HL-60 (cell line): Measurements from ENCODE around the gene MUC3A.
"Not testable (repeated sequence)": the region's sequence is repeated elsewhere in the genome, so short reads cannot be mapped to it uniquely, and the experiment has no call there.

ENCODE experiments used
- DNase-seq, 2 experiments: peaks; one replicate each; pipeline ENCODE4 v3.0.0-alpha.2; 2010 to 2020; ENCODE audit warnings: low read depth in 1 of 2, low spot score in 1 of 2
- H3K27ac ChIP-seq: fragments of 250-450 bp; sonication (Bioruptor Pico); replicated peaks from 2 replicates; pipeline ENCODE4 v1.5.1; 2020; ENCODE audit warnings: mild to moderate bottlenecking, moderate library complexity
- H3K27me3 ChIP-seq: fragments of 250-450 bp; sonication (Bioruptor Pico); 2 replicates; pipeline ENCODE4 v1.5.1; 2021; ENCODE audit warnings: mild to moderate bottlenecking, moderate library complexity; ENCODE audit not compliant: insufficient read depth, poor library complexity, severe bottlenecking
- H3K4me3 ChIP-seq: replicated peaks from 2 replicates; pipeline ENCODE4 v1.5.1; 2011; ENCODE audit warnings: mild to moderate bottlenecking, control low read depth, low read length; ENCODE audit not compliant: insufficient read depth
- CTCF ChIP-seq: IDR thresholded peaks from one replicate; pipeline ENCODE4 v1.5.1; 2011; ENCODE audit warnings: low read length, control low read depth, inconsistent platforms; ENCODE audit not compliant: insufficient read depth
- GABPA ChIP-seq: IDR thresholded peaks from 2 replicates; pipeline ENCODE4 v1.6.1; 2012; ENCODE audit warnings: low read depth
- POLR2AphosphoS5 ChIP-seq: IDR thresholded peaks from 2 replicates; pipeline ENCODE4 v1.6.1; 2012; ENCODE audit warnings: low read depth
- REST ChIP-seq: IDR thresholded peaks from 2 replicates; pipeline ENCODE4 v1.6.1; 2012; ENCODE audit warnings: low read depth; ENCODE audit not compliant: insufficient replicate concordance
- SPI1 ChIP-seq: IDR thresholded peaks from 2 replicates; pipeline ENCODE4 v1.6.1; 2012; ENCODE audit warnings: low read depth, mild to moderate bottlenecking, borderline replicate concordance

Gene MUC3A

GRCh38 chr7:100991631-100992030 is 42.3 kb downstream of the MUC3A start:
- Histone ChIP-seq H3K27ac (no peak overlapping the region), H3K27me3 (no peaks in the 10 kb centered on the region), H3K4me3 (no peak overlapping the region)
- DNase-seq, result no peak
- TF ChIP-seq CTCF (no peak), REST (no peak), POLR2AphosphoS5 (no peak), GABPA (no peak), SPI1 (no peak)

- H3K27me3 ChIP-seq, DNase-seq, H3K4me3 ChIP-seq, H3K27ac ChIP-seq: not testable (repeated sequence)
Observed at GRCh38 chr7:100992280-100992679, 42.9 kb downstream of the MUC3A start.

GRCh38 chr7:100994671-100995070 is 45.3 kb downstream of the MUC3A start:
- H3K4me3 ChIP-seq, DNase-seq, H3K27me3 ChIP-seq, H3K27ac ChIP-seq: not testable (repeated sequence)

GRCh38 chr7:100998530-100998929 is 49.2 kb downstream of the MUC3A start:
- not testable (repeated sequence) for H3K27ac ChIP-seq, H3K4me3 ChIP-seq, H3K27me3 ChIP-seq, DNase-seq

- H3K4me3 ChIP-seq, H3K27me3 ChIP-seq, H3K27ac ChIP-seq, DNase-seq: not testable (repeated sequence)
Observed at GRCh38 chr7:100999334-100999733, 50.0 kb downstream of the MUC3A start.

- not testable (repeated sequence) for H3K27me3 ChIP-seq, DNase-seq, H3K4me3 ChIP-seq, H3K27ac ChIP-seq
Observed at GRCh38 chr7:101000025-101000424, 50.7 kb downstream of the MUC3A start.

GRCh38 chr7:101002333-101002732 is 53.0 kb downstream of the MUC3A start:
- H3K27me3 ChIP-seq, DNase-seq, H3K4me3 ChIP-seq, H3K27ac ChIP-seq: not testable (repeated sequence)

- H3K4me3 ChIP-seq, H3K27ac ChIP-seq, H3K27me3 ChIP-seq, DNase-seq: not testable (repeated sequence)
Observed at GRCh38 chr7:101007361-101007760, 58.0 kb downstream of the MUC3A start.

- no peaks in the 10 kb centered on the region for H3K27me3 ChIP-seq
- no peak overlapping the region for H3K4me3 ChIP-seq
- TF ChIP-seq POLR2AphosphoS5 (no peak), SPI1 (no peak), CTCF (no peak), REST (no peak), GABPA (no peak)
- no peak overlapping the region for H3K27ac ChIP-seq
- no peak for DNase-seq
Observed at GRCh38 chr7:101009629-101010028, 60.3 kb downstream of the MUC3A start.
